Small intestine (tissue), 7 donors: ENCODE results near the gene RPP38. TPM values are rescaled to one million over a fixed set of nuclear protein-coding genes. Genes with fewer than 3 reads are reported as not detected.
A peak's percentile ranks its signal among the peaks of the same experiment; 100 is the strongest.

Experiments used
- DNase-seq, 2 donors: peaks; one replicate each; pipeline versions ENCODE4 v3.0.0 to v3.0.0-alpha.2; 2013
- FAIRE-seq: peaks from 2 replicates; lab custom pipeline; 2012; peaks lifted over from hg19 to GRCh38; lab: Jason Lieb, UNC
- H3K27ac ChIP-seq, 3 donors: one replicate each; pipeline ENCODE4 v1.5.1; 2013; ENCODE audit warnings: low read length in 2 of 3, mild to moderate bottlenecking in 2 of 3, control low read depth in 1 of 3, inconsistent platforms in 1 of 3, low read depth in 1 of 3, moderate library complexity in 1 of 3
- H3K27me3 ChIP-seq, 3 donors: one replicate each; pipeline ENCODE4 v1.6.1; 2013; ENCODE audit warnings: low read length in 3 of 3, inconsistent platforms in 1 of 3; ENCODE audit not compliant: control insufficient read depth in 3 of 3, insufficient read depth in 3 of 3
- H3K36me3 ChIP-seq, 3 donors: one replicate each; pipeline ENCODE4 v1.6.1; 2013; ENCODE audit warnings: low read length in 3 of 3, inconsistent platforms in 1 of 3, low read depth in 1 of 3, mild to moderate bottlenecking in 1 of 3, moderate library complexity in 1 of 3; ENCODE audit not compliant: control insufficient read depth in 3 of 3, insufficient read depth in 2 of 3
- H3K4me1 ChIP-seq, 3 donors: one replicate each; pipeline ENCODE4 v1.6.1; 2013; ENCODE audit warnings: low read length in 2 of 3, inconsistent platforms in 1 of 3, low read depth in 1 of 3, mild to moderate bottlenecking in 1 of 3, moderate library complexity in 1 of 3; ENCODE audit not compliant: control insufficient read depth in 3 of 3, insufficient read depth in 2 of 3
- H3K4me3 ChIP-seq, 3 donors: one replicate each; pipeline ENCODE4 v1.5.1; 2013; ENCODE audit warnings: low read length in 3 of 3, control low read depth in 1 of 3, inconsistent platforms in 1 of 3, low read depth in 1 of 3, mild to moderate bottlenecking in 1 of 3, moderate library complexity in 1 of 3
- H3K9me3 ChIP-seq, 2 donors: one replicate each; pipeline ENCODE4 v1.6.1; 2013; ENCODE audit warnings: low read depth in 1 of 2, low read length in 1 of 2; ENCODE audit not compliant: control insufficient read depth in 2 of 2, insufficient read depth in 1 of 2
- WGBS, 3 donors: extraction: QIAGEN DNeasy Blood & Tissue Kit; methylation state at CpG; one replicate each; pipeline ENCODE4 v1.1.7; 2013; 5-methylcytosine and 5-hydroxymethylcytosine counted together
- polyA plus RNA-seq, 4 donors: library from polyadenylated mRNA; stranded (reverse) in 3 of 4; unstranded in 1 of 4; fragments of 200-250 nt in 3 of 4; fragments of 120-200 nt in 1 of 4; gene quantifications; one replicate each; pipeline versions ENCODE4 v1.2.1 to v1.2.3, GENCODE V29; 2013
- donor health status: healthy with polysubstance abuse.
- donor health status: control.
- donor health status: control.
- donor health status: Bipolar disorder and iron deficiency.
- donor health status: healthy.

The RPP38 gene
- polyA plus RNA-seq, 4 donors = 20.8 to 32.4 (median 25.9) TPM

DNA sequence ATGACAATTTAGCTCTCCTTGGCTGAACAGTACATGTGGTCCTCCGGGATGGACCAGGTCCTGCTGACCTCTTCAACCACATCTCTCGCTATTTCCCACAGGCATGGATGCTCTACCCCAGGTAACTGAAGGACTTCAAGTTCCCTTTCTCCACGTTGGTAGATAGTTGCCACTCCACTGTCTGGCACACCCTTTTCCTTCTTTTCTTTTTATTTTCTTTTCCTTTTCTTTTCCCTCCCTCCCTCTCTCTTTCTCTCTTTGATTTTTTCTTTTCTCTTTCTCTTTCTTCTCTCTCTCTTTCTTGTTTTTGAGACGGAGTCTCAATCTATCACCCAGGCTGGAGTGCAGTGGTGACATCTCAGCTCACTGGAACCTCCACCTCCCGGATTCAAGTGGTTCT, 5.7 kb upstream of the RPP38 start:
- Histone ChIP-seq H3K4me3 (no peak overlapping the region), H3K27ac (no peak overlapping the region), H3K27me3 (no peaks in the 10 kb centered on the region), H3K36me3 (no peaks in the 10 kb centered on the region), H3K9me3 (no peaks in the 10 kb centered on the region), H3K4me1 (peaks cover 0 to 4% (median 3%) of the 10 kb centered on the region in 3 donors)
- FAIRE-seq = no peak
- no peak for DNase-seq
- 83 to 85% (median 84%) methylated on average over 5 of the region's 5 CpGs for WGBS, 3 donors

DNA sequence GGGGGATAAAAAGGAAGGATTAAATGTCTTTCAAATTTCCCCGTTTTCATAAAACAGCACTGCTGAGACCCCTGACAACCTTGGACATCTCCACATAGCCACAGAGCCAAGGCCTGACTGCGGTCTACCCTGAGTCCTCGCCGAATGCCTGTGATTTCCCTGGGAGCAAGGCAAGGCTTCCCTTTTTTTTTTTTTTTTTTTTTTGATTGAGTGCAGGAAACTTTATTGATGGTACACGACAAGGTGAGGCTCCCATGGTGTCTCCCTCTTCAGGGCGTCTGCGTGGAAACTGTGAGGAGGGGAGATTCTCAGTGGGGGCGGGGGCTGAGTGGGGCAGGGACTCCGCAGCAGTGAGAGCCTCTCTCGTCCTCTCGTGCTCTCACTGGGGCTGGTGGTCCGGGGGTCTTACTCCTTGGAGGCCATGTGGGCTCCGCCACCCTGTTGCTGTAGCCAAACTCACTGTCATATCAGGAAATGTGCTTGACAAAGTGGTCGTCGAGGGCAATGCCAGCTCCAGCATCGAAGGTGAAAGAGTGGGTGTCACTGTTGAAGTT, 4.2 kb upstream of the RPP38 start:
- no peak overlapping the region for H3K27ac ChIP-seq
- H3K9me3 ChIP-seq = no peaks in the 10 kb centered on the region
- H3K4me1 ChIP-seq = peaks cover 0 to 4% (median 3%) of the 10 kb centered on the region in 3 donors
- no peaks in the 10 kb centered on the region for H3K36me3 ChIP-seq
- WGBS, 3 donors = 88 to 96% (median 90%) methylated on average over 16 of the region's 16 CpGs
- H3K4me3 ChIP-seq = no peak overlapping the region
- FAIRE-seq (no peak), DNase-seq (no peak)
- H3K27me3 ChIP-seq = no peaks in the 10 kb centered on the region

DNA sequence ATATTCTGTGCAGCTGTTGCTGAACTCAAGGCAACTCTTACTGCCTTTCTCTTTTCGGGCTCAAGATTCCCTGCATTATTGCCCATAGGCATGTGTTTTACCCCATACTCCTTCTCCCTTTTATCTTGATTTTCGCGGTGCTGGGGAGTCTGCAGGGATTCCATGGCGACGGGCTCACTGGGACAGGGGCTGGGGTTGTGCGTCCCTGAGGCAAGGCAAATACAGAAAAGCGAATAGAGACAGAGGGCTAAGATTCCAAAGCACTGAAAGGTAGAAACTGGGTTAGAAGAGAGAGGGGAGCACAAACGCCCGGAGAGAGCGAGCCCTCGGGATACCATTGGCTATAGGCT, 519 bp upstream of the RPP38 start:
- DNase-seq = no peak
- H3K4me3 ChIP-seq = peak overlapping the region; percentile 71 to 85 (median 76)
- FAIRE-seq = no peak
- peaks cover 4 to 19% (median 10%) of the 10 kb centered on the region in 3 donors for H3K4me1 ChIP-seq
- peaks cover 0 to 16% (median 3%) of the 10 kb centered on the region in 3 donors for H3K36me3 ChIP-seq
- H3K27me3 ChIP-seq = no peaks in the 10 kb centered on the region
- 1% methylated on average over 11 of the region's 11 CpGs for WGBS, 3 donors
- peak overlapping the region in 2 of 3 donors; percentile 99 to 100 for H3K27ac ChIP-seq
- no peaks in the 10 kb centered on the region for H3K9me3 ChIP-seq

DNA sequence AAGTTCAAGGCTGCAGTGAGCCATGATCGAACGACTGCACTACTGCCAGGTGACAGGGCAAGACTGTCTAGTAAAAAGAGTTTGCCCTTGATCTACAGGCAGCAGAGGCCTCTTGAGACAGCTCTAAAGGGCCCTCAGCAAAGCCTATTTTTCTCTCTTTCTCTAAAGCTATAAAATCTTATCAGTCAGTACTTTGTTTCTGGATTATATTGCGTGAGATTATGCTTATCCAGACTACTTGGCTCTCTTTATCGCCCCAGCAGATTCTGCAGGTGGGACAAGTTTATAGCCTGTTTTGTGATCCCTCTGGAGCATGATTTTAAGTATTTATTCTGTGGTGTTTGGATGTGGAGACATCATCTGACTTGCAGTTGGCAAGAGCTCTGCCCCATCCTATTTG, 2.7 kb downstream of the RPP38 start:
- Histone ChIP-seq H3K36me3 (peaks cover 4 to 42% (median 7%) of the 10 kb centered on the region in 3 donors), H3K27me3 (no peaks in the 10 kb centered on the region), H3K9me3 (no peaks in the 10 kb centered on the region), H3K4me3 (no peak overlapping the region), H3K4me1 (peaks cover 4 to 19% (median 10%) of the 10 kb centered on the region in 3 donors), H3K27ac (peak overlapping the region in 1 of 3 donors; percentile 36)
- DNase-seq (peak; percentile 33 to 47), FAIRE-seq (no peak)
- 10 to 70% (median 44%) methylated on average over 4 of the region's 4 CpGs for WGBS, 3 donors

DNA sequence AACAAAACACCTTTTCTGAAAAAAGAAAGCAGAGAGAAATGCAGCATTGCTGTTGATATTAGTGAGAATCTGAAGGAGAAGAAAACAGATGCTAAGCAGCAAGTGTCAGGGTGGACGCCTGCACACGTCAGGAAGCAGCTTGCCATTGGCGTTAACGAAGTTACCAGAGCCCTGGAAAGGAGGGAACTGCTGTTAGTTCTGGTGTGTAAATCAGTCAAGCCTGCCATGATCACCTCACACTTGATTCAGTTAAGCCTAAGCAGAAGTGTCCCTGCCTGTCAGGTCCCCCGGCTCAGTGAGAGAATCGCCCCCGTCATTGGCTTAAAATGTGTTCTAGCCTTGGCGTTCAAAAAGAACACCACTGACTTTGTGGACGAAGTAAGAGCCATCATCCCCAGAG, 6.4 kb downstream of the RPP38 start:
- Histone ChIP-seq H3K27me3 (no peaks in the 10 kb centered on the region), H3K4me3 (no peak overlapping the region), H3K4me1 (peaks cover 6 to 14% (median 7%) of the 10 kb centered on the region in 3 donors), H3K27ac (no peak overlapping the region), H3K36me3 (peaks cover 7 to 50% (median 8%) of the 10 kb centered on the region in 3 donors), H3K9me3 (no peaks in the 10 kb centered on the region)
- FAIRE-seq = no peak
- DNase-seq = no peak
- WGBS, 3 donors = 89 to 95% (median 95%) methylated on average over 9 of the region's 9 CpGs

DNA sequence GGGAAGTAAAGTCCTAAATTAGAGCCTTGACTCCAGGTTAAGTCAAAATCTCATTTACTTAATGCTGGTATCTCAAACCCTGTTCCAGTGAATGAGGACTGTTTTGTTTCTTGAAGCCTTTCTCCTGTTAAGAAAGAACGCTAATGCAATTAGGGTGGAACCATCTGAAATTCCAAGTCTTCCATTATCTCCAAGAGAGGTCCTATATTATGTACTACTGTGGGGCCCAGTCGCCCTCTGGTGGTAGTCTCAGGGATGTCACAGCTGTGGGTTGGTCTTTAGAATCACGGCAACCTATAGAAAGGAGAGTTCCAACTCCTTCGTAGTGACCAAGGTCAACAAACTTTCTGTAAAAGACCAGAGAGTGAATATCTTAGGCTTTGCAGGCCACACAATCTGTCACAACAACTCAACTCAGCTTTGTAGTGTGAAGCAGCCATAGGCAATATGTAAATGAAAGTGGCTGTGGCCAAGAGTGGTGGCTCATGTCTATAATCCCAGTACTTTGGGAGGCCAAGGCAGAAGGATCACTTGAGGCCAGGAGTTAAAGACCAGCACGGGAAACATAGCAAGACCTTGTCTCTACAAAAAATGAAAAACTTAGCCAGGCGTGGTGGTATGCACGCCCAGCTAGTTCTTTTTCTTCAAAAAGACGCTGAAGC, 9.3 kb downstream of the RPP38 start:
- no peak overlapping the region for H3K27ac ChIP-seq
- H3K4me3 ChIP-seq = no peak overlapping the region
- DNase-seq (peak; percentile 79 to 85), FAIRE-seq (no peak)
- H3K36me3 ChIP-seq = peaks cover 9 to 55% (median 11%) of the 10 kb centered on the region in 3 donors
- H3K4me1 ChIP-seq = peaks cover 0 to 2% (median 0%) of the 10 kb centered on the region in 3 donors
- H3K9me3 ChIP-seq = no peaks in the 10 kb centered on the region
- WGBS, 3 donors = 47 to 50% (median 49%) methylated on average over 8 of the region's 8 CpGs
- H3K27me3 ChIP-seq = no peaks in the 10 kb centered on the region

DNA sequence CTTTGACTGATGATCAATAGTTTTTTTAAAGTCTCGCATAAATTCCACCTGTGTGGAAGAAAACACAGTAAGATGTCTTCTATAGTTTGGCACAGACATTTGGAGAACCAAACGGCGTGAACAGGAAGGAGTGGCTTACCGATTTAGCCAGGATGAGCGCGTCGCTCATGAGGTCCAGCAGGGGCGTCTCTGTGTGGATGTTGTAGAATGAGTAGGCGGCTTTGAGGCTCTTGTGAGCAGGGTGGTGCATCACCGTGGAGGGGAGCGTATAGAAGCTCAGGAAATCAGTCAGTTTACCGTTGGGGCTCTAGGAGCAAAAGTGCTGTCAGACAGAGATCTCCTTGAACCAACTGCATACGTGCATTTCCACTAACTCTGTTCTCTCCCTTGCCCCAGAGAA, 15.5 kb downstream of the RPP38 start:
- Histone ChIP-seq H3K4me1 (no peaks in the 10 kb centered on the region), H3K27me3 (no peaks in the 10 kb centered on the region), H3K4me3 (no peak overlapping the region), H3K36me3 (peaks cover 4 to 30% (median 16%) of the 10 kb centered on the region in 3 donors), H3K9me3 (no peaks in the 10 kb centered on the region), H3K27ac (no peak overlapping the region)
- DNase-seq = no peak
- no peak for FAIRE-seq
- 94 to 96% (median 96%) methylated on average over 13 of the region's 13 CpGs for WGBS, 3 donors

DNA sequence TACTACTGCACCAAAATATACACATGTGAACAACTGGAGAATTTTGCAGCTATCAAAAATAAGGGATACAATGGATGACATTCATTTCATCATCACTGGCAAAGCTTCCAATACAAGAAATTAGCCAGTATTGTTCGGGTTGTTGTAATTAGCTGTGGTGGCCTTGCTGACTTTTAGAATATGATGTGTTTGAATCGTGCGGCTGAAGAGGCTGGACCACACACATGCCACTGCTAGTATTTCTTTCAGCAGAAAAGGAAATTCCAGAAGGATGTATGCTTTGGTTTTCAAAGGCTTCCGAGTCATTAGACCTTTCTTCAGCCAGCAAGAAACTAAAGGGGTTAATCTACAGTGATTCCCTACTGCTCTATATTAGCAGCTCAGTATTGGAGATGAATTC, 16.6 kb downstream of the RPP38 start:
- H3K27ac ChIP-seq = no peak overlapping the region
- no peaks in the 10 kb centered on the region for H3K9me3 ChIP-seq
- no peaks in the 10 kb centered on the region for H3K27me3 ChIP-seq
- H3K36me3 ChIP-seq = peaks cover 4 to 30% (median 16%) of the 10 kb centered on the region in 3 donors
- no peak overlapping the region for H3K4me3 ChIP-seq
- FAIRE-seq (no peak), DNase-seq (no peak)
- no peaks in the 10 kb centered on the region for H3K4me1 ChIP-seq
- 92 to 97% (median 93%) methylated on average over 4 of the region's 4 CpGs for WGBS, 3 donors
